H1 (cell line): ENCODE results near the gene DNAJC17. TPM values are rescaled to one million over a fixed set of nuclear protein-coding genes. Genes with fewer than 3 reads are reported as not detected.

Experiments
- CTCF ChIA-PET: fragments of 300-600 bp; sonication (Branson Sonifier 250); formaldehyde crosslinking; loops from one replicate; lab custom pipeline; 2021; ENCODE audit not compliant: partially characterized antibody; lab: Charles Lee
- POLR2A ChIA-PET: fragments of 300-600 bp; sonication (Branson Sonifier 250); formaldehyde crosslinking; loops from one replicate; lab custom pipeline; 2021; ENCODE audit warnings: inconsistent platforms; ENCODE audit not compliant: partially characterized antibody; lab: Charles Lee
- DNase-seq, 2 experiments: peaks; one replicate each; pipeline versions ENCODE4 v3.0.0 to v3.0.0-alpha.2; 2010 to 2022; ENCODE audit warnings: low spot score in 2 of 2, low read depth in 1 of 2, mixed read lengths in 1 of 2
- FAIRE-seq: peaks from 2 replicates; lab custom pipeline; 2011; peaks lifted over from hg19 to GRCh38; lab: Jason Lieb, UNC
- H2AFZ ChIP-seq: 2 replicates; pipeline ENCODE4 v1.8.1; 2012; ENCODE audit warnings: low read length, inconsistent platforms
- H2AK5ac ChIP-seq: 2 replicates; pipeline ENCODE4 v1.6.1; 2013; ENCODE audit warnings: low read depth, low read length
- H2BK120ac ChIP-seq: replicated peaks from 2 replicates; pipeline ENCODE3; 2013; ENCODE audit warnings: low read depth, low read length, inconsistent platforms
- H2BK12ac ChIP-seq: 2 replicates; pipeline ENCODE4 v1.6.1; 2013; ENCODE audit warnings: low read depth, low read length
- H2BK15ac ChIP-seq: 2 replicates; pipeline ENCODE4 v1.6.1; 2013; ENCODE audit warnings: low read length
- H2BK20ac ChIP-seq: 2 replicates; pipeline ENCODE4 v1.6.1; 2013; ENCODE audit warnings: low read length
- H2BK5ac ChIP-seq: 2 replicates; pipeline ENCODE4 v1.6.1; 2013; ENCODE audit warnings: low read depth, low read length
- H3K14ac ChIP-seq: 2 replicates; pipeline ENCODE4 v1.6.1; 2013; ENCODE audit warnings: inconsistent platforms; ENCODE audit not compliant: insufficient read length
- H3K18ac ChIP-seq: 2 replicates; pipeline ENCODE4 v1.6.1; 2013; ENCODE audit warnings: low read length; ENCODE audit errors: extremely low read depth
- H3K23ac ChIP-seq: 2 replicates; pipeline ENCODE4 v1.6.1; 2013; ENCODE audit warnings: inconsistent platforms; ENCODE audit not compliant: insufficient read length
- H3K23me2 ChIP-seq: 2 replicates; pipeline ENCODE4 v1.6.1; 2013; ENCODE audit warnings: low read depth, low read length
- H3K27ac ChIP-seq: 2 replicates; pipeline ENCODE4 v1.6.1; 2011; ENCODE audit warnings: low read depth, low read length, inconsistent platforms
- H3K27me3 ChIP-seq, 4 experiments: replicated peaks in 1 of 4; 1 replicate in 1 of 4; 2 replicates in 3 of 4; pipeline versions ENCODE4 v1.6.1 to v1.8.1; 2011 to 2013; ENCODE audit warnings: low read length in 3 of 4, mild to moderate bottlenecking in 3 of 4, inconsistent platforms in 2 of 4, mixed read lengths in 2 of 4, moderate library complexity in 1 of 4; ENCODE audit not compliant: control insufficient read depth in 3 of 4, insufficient read depth in 3 of 4; ENCODE audit errors: extremely low read depth in 1 of 4
- H3K36me3 ChIP-seq, 4 experiments: 2 replicates each; pipeline versions ENCODE4 v1.6.1 to v1.8.1; 2011 to 2013; ENCODE audit warnings: mild to moderate bottlenecking in 4 of 4, low read length in 3 of 4, moderate library complexity in 2 of 4, control low read depth in 1 of 4, inconsistent platforms in 1 of 4; ENCODE audit not compliant: insufficient read depth in 4 of 4, control insufficient read depth in 2 of 4
- H3K4ac ChIP-seq: replicated peaks from 2 replicates; pipeline ENCODE3; 2013; ENCODE audit warnings: low read length, low read depth, mixed read lengths, inconsistent platforms; ENCODE audit not compliant: insufficient read length
- H3K4me1 ChIP-seq, 4 experiments: replicated peaks in 1 of 4; 1 replicate in 1 of 4; 2 replicates in 3 of 4; pipeline versions ENCODE4 v1.6.1 to v1.8.1; 2011 to 2013; ENCODE audit warnings: low read length in 3 of 4, inconsistent platforms in 2 of 4, mixed read lengths in 1 of 4; ENCODE audit not compliant: insufficient read depth in 4 of 4, control insufficient read depth in 3 of 4
- H3K4me2 ChIP-seq, 2 experiments: 2 replicates each; pipeline versions ENCODE4 v1.6.1 to v1.8.1; 2011 to 2013; ENCODE audit warnings: low read depth in 2 of 2, low read length in 2 of 2, control low read depth in 1 of 2, inconsistent platforms in 1 of 2, mild to moderate bottlenecking in 1 of 2; ENCODE audit not compliant: insufficient read depth in 1 of 2
- H3K4me3 ChIP-seq, 4 experiments: fragments of 200-600, 300-600 bp in 1 of 4; sonication (generic), shearing (Covaris generic), sonication (Bioruptor Twin) in 1 of 4; 2 replicates each; pipeline versions ENCODE4 v1.5.1 to v1.8.1; 2011 to 2016; ENCODE audit warnings: low read length in 4 of 4, low read depth in 3 of 4, control low read depth in 2 of 4, inconsistent platforms in 2 of 4, mild to moderate bottlenecking in 2 of 4, mixed read lengths in 1 of 4, moderate library complexity in 1 of 4; ENCODE audit not compliant: insufficient read depth in 2 of 4; ENCODE audit errors: extremely low read depth in 1 of 4
- H3K56ac ChIP-seq: replicated peaks from 2 replicates; pipeline ENCODE3; 2013; ENCODE audit warnings: low read depth, mild to moderate bottlenecking, mixed read lengths, low read length, inconsistent platforms; ENCODE audit not compliant: insufficient read length
- H3K79me1 ChIP-seq: 2 replicates; pipeline ENCODE4 v1.6.1; 2013; ENCODE audit warnings: low read depth, low read length, control low read depth
- H3K79me2 ChIP-seq, 2 experiments: 2 replicates each; pipeline versions ENCODE4 v1.6.1 to v1.8.1; 2012 to 2013; ENCODE audit warnings: low read length in 2 of 2, mild to moderate bottlenecking in 2 of 2, inconsistent platforms in 1 of 2; ENCODE audit not compliant: insufficient read depth in 2 of 2, control insufficient read depth in 1 of 2
- H3K9ac ChIP-seq, 4 experiments: replicated peaks in 1 of 4; 1 replicate in 1 of 4; 2 replicates in 3 of 4; pipeline versions ENCODE4 v1.6.1 to v1.8.1; 2011 to 2013; ENCODE audit warnings: low read depth in 3 of 4, low read length in 3 of 4, control low read depth in 2 of 4, mild to moderate bottlenecking in 2 of 4, moderate library complexity in 2 of 4, inconsistent platforms in 1 of 4; ENCODE audit errors: extremely low read depth in 1 of 4
- H3K9me3 ChIP-seq, 2 experiments: 2 replicates each; pipeline versions ENCODE4 v1.6.1 to v1.8.1; 2012 to 2013; ENCODE audit warnings: mild to moderate bottlenecking in 2 of 2, moderate library complexity in 2 of 2, control low read depth in 1 of 2, inconsistent platforms in 1 of 2, low read depth in 1 of 2, low read length in 1 of 2, mixed read lengths in 1 of 2; ENCODE audit not compliant: insufficient read depth in 2 of 2
- H4K20me1 ChIP-seq, 2 experiments: replicated peaks in 1 of 2; 2 replicates each; pipeline versions ENCODE3 to v1.8.1; 2011 to 2013; ENCODE audit warnings: inconsistent platforms in 2 of 2, low read length in 2 of 2, mild to moderate bottlenecking in 1 of 2; ENCODE audit not compliant: insufficient read depth in 2 of 2, control insufficient read depth in 1 of 2
- H4K5ac ChIP-seq: 2 replicates; pipeline ENCODE4 v1.6.1; 2013; ENCODE audit warnings: low read length, low read depth, mixed read lengths, inconsistent platforms; ENCODE audit not compliant: insufficient read length
- H4K8ac ChIP-seq: 2 replicates; pipeline ENCODE4 v1.8.0; 2013; ENCODE audit warnings: mild to moderate bottlenecking, moderate library complexity, low read length, inconsistent platforms; ENCODE audit not compliant: insufficient read depth; ENCODE audit errors: extremely low read depth
- H4K91ac ChIP-seq: replicated peaks from 2 replicates; pipeline ENCODE3; 2013; ENCODE audit warnings: low read length, mixed read lengths, inconsistent platforms; ENCODE audit not compliant: insufficient read length
- CTBP2 ChIP-seq: IDR thresholded peaks from 2 replicates; pipeline ENCODE4 v1.7.0; 2011; ENCODE audit warnings: borderline replicate concordance, mild to moderate bottlenecking, moderate library complexity, mixed read lengths, low read length; ENCODE audit not compliant: insufficient read depth, insufficient read length
- EP300 ChIP-seq, 2 experiments: IDR thresholded peaks; 1 replicate in 1 of 2; 2 replicates in 1 of 2; pipeline ENCODE4 v1.6.1; 2011 to 2012; ENCODE audit warnings: low read depth in 2 of 2, low read length in 2 of 2, mild to moderate bottlenecking in 2 of 2, borderline replicate concordance in 1 of 2, inconsistent platforms in 1 of 2, moderate library complexity in 1 of 2
- NANOG ChIP-seq: IDR thresholded peaks from 2 replicates; pipeline ENCODE4 v1.6.1; 2011; ENCODE audit warnings: low read length, low read depth, mild to moderate bottlenecking, inconsistent platforms; ENCODE audit not compliant: insufficient read depth, poor library complexity, severe bottlenecking
- RXRA ChIP-seq: IDR thresholded peaks from 2 replicates; pipeline ENCODE4 v1.6.1; 2011; ENCODE audit warnings: low read depth, mild to moderate bottlenecking, low read length, moderate library complexity; ENCODE audit not compliant: insufficient read depth
- SIN3A ChIP-seq, 2 experiments: IDR thresholded peaks in 1 of 2; conservative IDR thresholded peaks in 1 of 2; 2 replicates each; pipeline ENCODE4 v1.6.1; 2011 to 2012; ENCODE audit warnings: low read length in 2 of 2, improper control_type of control experiment in 1 of 2, low read depth in 1 of 2, mild to moderate bottlenecking in 1 of 2
- WGBS, 2 experiments: shearing (Covaris generic) in 1 of 2; methylation state at CpG; one replicate each; pipeline versions ENCODE4 v1.1.6 to v1.1.7; 2013 to 2015; ENCODE audit warnings: low lambda C conversion rate in 2 of 2, mixed read lengths in 2 of 2, inconsistent platforms in 1 of 2, low coverage in 1 of 2, missing lambda C conversion rate in 1 of 2; ENCODE audit not compliant: insufficient replicate concordance in 2 of 2, insufficient coverage in 1 of 2, insufficient read length in 1 of 2; ENCODE audit errors: extremely low coverage in 1 of 2, missing lambda C conversion rate in 1 of 2; 5-methylcytosine and 5-hydroxymethylcytosine counted together
- polyA plus RNA-seq, 7 experiments: library from polyadenylated mRNA; depleted of rRNA in 3 of 7; stranded (reverse) in 5 of 7; unstranded in 2 of 7; fragments of >200 nt in 5 of 7; fragments of 200-250 nt in 2 of 7; gene quantifications; 1 replicate in 5 of 7; 2 replicates in 1 of 7; 4 replicates in 1 of 7; pipeline versions ENCODE4 v1.2.1 to v1.2.3, GENCODE V29; 2011 to 2013; ENCODE audit warnings: missing spikeins in 2 of 7, mixed read lengths in 2 of 7
- total RNA-seq: library from RNA; stranded (reverse); fragmentation: NEBNext Ultra II Directional; extraction: Animal tissue kit (Norgen Biotek cat#: 25700); gene quantifications from 2 replicates; pipeline ENCODE4 v1.2.1, GENCODE V29; 2021
- TF ChIP-seq, protein P1 (sequence below): IDR thresholded peaks from 2 replicates; pipeline ENCODE4 v1.6.1; 2012; ENCODE audit warnings: inconsistent platforms

The DNAJC17 gene
- total and polyA plus RNA-seq, 2 of the 8 experiments (the other 6 are each of a cell fraction or from before 2014, with no cell fraction given) = 39.5 to 45.4 TPM

- no peaks in the 10 kb centered on the region for H3K9me3 ChIP-seq
- peaks cover 0 to 6% (median 3%) of the 10 kb centered on the region in 4 experiments; a peak in 4 of 7 replicates for H3K27me3 ChIP-seq
- no peak overlapping the region for H3K18ac ChIP-seq
- no peak overlapping the region for H3K14ac ChIP-seq
- no peak overlapping the region for H2BK20ac ChIP-seq
- H3K36me3 ChIP-seq = no peaks in the 10 kb centered on the region
- TF ChIP-seq EP300 (IDR thresholded peaks at IDR 0.05; ENCODE audit: borderline replicate concordance in 1 of 2, low read depth in 2 of 2, low read length in 2 of 2) = no peak
- TF ChIP-seq, protein P1, sequence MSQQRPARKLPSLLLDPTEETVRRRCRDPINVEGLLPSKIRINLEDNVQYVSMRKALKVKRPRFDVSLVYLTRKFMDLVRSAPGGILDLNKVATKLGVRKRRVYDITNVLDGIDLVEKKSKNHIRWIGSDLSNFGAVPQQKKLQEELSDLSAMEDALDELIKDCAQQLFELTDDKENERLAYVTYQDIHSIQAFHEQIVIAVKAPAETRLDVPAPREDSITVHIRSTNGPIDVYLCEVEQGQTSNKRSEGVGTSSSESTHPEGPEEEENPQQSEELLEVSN = no peak
- no peak for TF ChIP-seq RXRA
- TF ChIP-seq SIN3A (conservative IDR thresholded peaks at IDR 0.05 in 1 of 2, IDR thresholded peaks at IDR 0.05 in 1 of 2; ENCODE audit: low read depth in 1 of 2, low read length in 2 of 2) = no peak
- TF ChIP-seq NANOG = no peak
- TF ChIP-seq CTBP2 = no peak
- TF ChIP-seq, all 59 proteins: peak for 0
- H4K8ac ChIP-seq = no peak overlapping the region
- FAIRE-seq = no peak
- WGBS, 2 experiments = 92% methylated on average over 26 of the region's 29 CpGs; no CpG with 5 or more reads in 1 of the 2 experiments
- CTCF ChIA-PET = interaction anchor here (0.6 to 15.3 kb wide), 12 partner anchors 8 to 1043 kb away, joined by 3 to 184 read pairs (median 6); partner anchors contain the start of gene VPS18
- no peaks in the 10 kb centered on the region; the same call in 1 of the 2 replicates for H3K79me1 ChIP-seq
- H4K91ac ChIP-seq = no peak overlapping the region
- H4K5ac ChIP-seq = no peak overlapping the region
- no peak overlapping the region for H2AK5ac ChIP-seq
- no peak overlapping the region for H2BK12ac ChIP-seq
- H4K20me1 ChIP-seq = peaks cover 0 to 2% of the 10 kb centered on the region in 2 experiments
- no peak overlapping the region for H3K4ac ChIP-seq
- H3K23me2 ChIP-seq = peaks cover 14% of the 10 kb centered on the region; the same call in 1 of the 2 replicates
- H2BK120ac ChIP-seq = no peak overlapping the region
- no peak overlapping the region for H3K4me2 ChIP-seq
- H2AFZ ChIP-seq = no peak overlapping the region
- no peaks in the 10 kb centered on the region for H3K79me2 ChIP-seq
- H2BK15ac ChIP-seq = no peak overlapping the region
- no peak overlapping the region for H3K4me3 ChIP-seq
- no peak for DNase-seq
- H3K23ac ChIP-seq = no peak overlapping the region
- POLR2A ChIA-PET = interaction anchor here (0.6 to 1.6 kb wide), 6 partner anchors 8 to 350 kb away, joined by 3 to 5 read pairs (median 3); no protein-coding TSS in a partner anchor
- H3K27ac ChIP-seq = no peak overlapping the region
- no peak overlapping the region for H3K9ac ChIP-seq
- H3K56ac ChIP-seq = no peak overlapping the region
- peaks cover 6 to 30% (median 19%) of the 10 kb centered on the region in 4 experiments for H3K4me1 ChIP-seq
- H2BK5ac ChIP-seq = no peak overlapping the region
Observed at GRCh38 chr15:40767838-40768500, 39.3 kb downstream of the DNAJC17 start.
